GF-D8 (cell line): ENCODE measurements around the gene TMC4.
"Not testable (repeated sequence)": the region's sequence is repeated elsewhere in the genome, so short reads cannot be mapped to it uniquely, and the experiment has no call there.

ENCODE experiments used
- DNase-seq: peaks from one replicate; lab custom pipeline; 2025; lab: John Stamatoyannopoulos, UW

The TMC4 gene

GRCh38 chr19:54179262-54179852, 6.4 kb upstream of the TMC4 start:
- no peak for DNase-seq

DNA sequence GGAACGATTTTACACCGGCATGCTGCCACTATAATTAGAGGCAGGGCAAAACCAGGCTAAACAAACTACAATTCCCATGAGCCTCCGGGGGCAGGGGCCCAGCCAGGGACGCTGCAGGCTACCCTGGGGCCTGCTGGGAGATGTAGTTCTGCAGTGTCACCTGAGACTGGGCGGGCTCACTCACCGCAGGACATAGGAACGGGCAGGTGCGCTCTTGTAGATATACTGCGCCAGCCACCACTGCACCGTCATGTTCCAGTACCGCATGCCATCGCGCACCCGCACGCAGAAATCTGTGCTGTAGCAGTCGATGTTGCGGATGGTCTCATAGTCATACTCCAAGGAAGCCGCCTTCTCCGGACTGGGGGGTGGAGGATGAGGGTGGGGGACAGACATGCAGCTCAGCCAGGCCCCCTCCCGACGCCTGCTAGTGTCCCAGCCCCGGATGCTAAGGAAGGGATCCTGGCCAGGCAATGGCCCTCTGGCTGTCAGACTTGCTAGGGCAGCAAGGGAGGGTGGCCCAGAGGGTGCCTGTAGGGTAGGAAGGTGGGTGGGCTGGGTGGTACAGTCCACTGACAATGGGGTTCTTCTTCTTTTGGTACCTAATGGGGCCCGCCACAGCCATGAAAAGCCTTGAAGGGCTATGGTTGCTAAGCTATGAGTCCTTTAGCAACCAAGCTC, 5.8 kb upstream of the TMC4 start:
- DNase-seq, result no peak

DNA sequence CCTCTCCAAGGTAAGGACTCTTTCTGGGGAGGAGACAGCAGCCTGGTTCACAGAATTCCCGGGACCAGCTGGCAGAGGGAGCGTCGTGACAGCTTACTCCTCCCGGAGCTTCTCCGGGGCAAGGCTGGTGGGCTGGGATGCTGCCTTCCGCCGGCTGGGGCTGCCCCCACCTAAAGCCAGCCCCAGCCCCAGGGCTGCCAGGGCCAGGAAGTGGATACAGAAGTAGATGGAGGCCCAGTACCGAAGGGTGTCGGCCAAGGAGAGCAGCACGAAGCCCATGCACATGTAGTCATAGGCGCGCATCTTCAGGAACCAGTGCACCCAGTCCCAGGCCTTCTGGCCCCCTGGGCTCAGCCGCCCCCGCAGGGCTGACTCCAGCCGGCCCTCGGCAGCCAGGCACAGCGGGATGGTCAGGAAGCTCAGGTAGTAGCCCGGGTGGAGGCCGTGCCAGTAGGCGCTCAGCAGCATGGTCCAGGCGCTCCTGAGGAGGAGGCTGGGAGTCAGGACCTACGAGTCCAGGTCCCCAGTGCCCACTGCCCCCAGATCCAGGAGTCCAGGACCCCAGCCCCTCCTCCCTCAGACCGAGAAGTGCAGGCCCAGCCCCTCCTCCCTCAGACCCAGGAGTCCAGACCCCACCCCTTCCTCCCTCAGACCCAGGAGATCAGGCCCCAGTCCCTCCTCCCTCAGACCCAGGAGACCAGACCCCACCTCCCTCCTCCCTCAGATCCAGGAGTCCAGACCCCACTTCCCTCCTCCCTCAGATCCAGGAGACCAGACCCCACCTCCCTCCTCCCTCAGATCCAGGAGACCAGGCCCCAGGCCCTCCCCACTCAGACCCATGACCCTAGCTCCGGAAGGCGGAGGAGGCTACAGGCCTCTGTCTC, 1.2 kb upstream of the TMC4 start:
- DNase-seq, result no peak

- no peak for DNase-seq
Measured at GRCh38 chr19:54173359-54173699, 369 bp upstream of the TMC4 start.

GRCh38 chr19:54171736-54172431, 1.1 kb downstream of the TMC4 start:
- not testable (repeated sequence) for DNase-seq

GRCh38 chr19:54169149-54169740, 3.7 kb downstream of the TMC4 start:
- no peak for DNase-seq

DNA sequence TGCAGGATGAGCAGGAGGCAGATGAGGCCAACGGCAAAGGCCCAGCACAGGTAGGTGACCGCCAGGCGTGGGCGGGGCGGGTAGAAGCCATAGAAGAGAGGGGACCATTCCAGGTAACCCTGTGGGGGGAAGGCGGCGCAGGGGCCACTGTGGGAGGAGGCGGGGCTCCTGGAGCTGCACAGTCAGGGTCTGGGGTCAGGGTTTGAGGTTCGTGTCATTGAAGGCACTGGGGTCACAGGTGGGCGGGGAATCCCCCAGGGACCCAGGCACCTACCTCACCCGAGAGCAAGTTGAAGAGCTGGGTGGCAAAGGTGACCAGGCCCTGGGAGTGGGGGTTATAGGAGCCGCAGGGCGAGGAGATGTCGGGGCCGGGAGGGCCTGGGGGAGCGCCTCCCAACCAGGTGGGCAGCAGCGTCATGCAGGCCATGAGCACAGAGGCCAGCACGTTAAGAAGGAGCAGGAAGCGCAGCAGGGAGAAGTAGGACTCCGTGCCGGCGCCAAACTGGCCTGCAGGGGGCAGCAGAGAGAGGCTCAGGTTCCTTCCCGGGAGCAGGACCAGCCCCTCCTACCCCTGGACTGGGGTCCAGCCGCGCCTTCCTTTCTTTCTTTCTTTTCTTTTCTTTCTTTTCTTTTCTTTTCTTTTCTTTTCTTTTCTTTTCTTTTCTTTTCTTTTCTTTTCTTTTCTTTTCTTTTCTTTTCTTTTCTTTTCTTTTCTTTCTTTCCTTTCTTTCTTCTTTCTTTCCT, 4.6 kb downstream of the TMC4 start:
- peak; percentile 49 for DNase-seq

DNA sequence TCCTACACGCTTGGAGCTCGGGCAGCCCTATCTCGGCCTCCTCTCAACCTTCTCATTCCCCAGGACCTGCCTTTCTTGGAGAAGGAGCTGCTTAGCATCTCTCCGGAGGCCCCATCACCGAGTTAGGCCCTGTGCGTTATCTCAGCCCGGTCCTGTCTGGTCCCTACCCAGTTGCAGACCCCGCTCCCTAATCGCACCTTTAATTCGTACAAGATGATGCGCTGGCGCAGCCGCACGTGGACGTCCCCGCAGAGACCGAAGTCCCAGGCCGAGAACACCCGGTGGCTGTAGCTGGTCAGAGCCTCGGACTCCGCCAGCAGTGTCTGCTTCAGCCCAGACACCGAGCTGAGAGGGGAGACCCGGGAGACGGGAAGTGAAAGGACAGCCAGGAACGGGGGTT, 7.7 kb downstream of the TMC4 start:
- DNase-seq, result no peak

- DNase-seq, result no peak
Measured at GRCh38 chr19:54164369-54165068, 8.4 kb downstream of the TMC4 start.

DNA sequence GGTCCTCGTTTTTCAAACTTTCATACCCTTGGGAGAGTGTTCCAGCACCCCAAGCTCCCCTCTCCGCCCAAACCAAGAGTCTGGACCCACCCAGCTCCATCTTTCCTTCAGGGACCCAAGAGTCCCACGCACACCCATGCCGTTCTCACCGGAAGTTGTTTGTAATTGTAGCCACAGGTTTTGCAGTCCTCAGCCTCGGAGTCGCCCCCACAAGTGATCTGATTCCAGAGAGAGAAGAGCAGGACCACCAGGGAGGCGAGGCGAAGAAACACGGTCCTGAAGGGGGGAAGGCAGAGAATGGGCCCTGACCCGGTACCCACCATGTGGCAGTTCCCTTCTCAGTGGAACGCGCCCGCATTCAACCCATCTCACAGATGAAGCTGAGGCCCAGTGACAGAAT, 10.1 kb downstream of the TMC4 start:
- no peak for DNase-seq

DNA sequence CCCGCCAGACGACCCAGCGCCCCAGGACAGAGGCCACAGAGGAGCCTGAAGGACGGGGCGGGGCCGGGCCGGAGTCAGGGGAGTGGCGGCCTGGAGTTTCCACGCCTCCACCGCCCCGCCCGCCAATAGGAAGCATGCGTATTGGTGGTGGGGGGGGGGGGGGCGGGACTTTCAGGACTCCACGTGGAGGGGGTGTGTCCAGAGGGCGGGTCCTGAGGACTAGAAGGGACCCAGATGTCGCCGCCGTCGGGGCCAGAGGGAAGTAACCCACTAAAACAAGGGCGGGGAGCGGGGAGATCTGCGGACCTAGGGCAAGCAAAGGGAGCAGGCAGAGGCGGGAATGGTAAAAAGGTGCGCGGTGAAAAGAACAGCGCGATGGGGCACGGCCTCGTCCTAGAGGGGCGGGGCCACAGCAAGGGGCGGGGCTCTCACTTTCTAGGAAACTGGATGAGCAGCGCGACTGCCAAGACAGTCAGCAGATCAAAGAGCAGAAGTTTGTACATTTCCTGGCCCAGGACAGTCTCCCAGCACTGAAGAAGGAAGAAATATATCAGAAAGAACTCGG, 10.6 kb downstream of the TMC4 start:
- DNase-seq, result peak; percentile 62

DNA sequence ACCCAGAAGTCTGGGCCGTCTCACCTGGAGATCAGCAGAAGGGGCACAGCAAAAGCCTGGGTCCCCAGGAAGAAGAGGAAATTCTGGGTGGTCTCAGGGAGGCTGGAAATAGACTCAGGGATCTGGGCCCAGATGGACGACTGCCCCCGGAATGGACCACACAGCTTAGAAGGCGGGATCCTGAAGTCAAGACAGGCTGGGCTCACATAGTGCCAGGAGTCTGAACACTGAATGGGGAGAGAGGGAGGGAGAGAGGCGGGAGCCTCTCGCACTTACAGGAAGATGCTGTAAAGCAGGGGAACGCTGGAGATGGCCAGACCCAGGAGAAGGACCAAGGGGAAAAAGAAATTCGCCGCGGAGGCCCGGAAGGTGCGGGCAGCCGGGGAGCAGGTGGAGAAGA, 12.1 kb downstream of the TMC4 start:
- no peak for DNase-seq

DNA sequence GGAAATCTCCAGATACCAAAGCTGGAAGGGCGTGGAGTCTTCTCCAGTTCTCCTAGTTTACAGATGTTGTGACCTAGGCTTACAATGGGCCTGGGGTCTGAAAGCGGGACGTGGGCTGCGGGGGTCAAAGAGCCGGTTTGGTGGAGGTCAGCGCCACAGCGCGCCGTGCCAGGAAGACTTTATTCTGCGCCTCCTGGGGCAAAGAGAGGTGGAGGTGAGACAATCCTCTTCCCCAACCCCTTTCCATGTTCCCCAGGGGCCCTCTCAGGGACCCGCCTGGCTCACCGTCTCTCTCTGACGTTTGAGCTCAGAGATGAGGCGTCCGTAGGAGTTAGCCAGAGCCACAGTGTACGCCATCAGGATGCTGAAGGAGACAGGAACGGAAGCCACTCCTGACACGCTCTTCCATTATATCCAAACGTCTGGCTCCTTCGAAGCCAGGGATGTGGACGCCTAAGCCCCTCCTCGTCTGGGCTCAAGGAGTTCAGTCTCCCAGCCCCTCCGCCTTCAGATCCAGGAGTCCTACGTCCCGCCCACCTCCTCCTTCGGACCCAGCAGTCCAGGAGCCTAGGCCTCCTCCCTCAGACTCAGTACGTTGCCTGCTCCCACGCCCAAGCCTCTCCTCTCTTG, 12.7 kb downstream of the TMC4 start:
- DNase-seq, result no peak

DNA sequence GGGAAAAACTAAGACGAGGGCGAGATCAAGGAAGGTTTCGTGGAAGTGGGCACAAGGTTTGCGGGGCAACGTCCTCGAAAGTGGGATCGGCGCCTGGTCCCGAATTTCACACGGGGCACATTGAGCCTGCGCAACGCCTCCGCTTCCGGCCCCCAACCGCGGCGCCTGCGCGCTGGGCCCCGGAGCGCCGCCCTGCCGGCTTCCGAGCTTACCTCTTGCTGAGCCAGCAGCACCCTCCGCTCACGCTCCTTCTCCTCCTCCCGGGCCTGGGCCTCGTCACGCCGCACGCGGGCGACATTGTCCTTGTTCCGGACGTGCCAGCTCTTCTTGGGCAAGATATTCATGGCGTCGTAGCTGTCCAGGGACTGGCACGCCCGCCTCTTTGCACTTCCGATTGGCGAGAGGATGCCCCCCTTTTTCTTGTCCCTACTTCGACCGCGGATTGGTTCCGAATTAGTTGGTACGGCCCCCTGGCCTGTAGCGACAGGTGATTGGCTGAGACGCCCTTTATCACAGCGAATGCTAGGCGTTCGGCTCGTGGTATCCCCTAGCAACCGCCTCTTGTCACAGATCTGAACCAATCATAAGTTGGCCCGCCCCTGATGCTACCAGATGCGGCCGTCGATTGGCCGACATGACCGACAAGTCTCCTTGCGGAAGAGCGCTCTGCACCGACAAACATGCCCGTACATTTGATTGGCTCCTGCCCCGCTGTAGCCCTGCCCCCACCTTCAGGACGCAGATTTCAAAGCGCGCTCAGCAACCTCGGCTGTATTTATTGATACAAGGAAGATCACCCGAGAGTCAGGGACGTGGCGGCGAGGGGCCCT, 13.4 kb downstream of the TMC4 start, which contains the start of gene LENG1:
LENG1 (minus strand) TSS at position 370 of the 830 bp plus-strand sequence; CDS start at position 344, 26 bp downstream.
- peak; percentile 100 for DNase-seq

GRCh38 chr19:54158812-54159351, 14.1 kb downstream of the TMC4 start:
- no peak for DNase-seq

- no peak for DNase-seq
Measured at GRCh38 chr19:54156953-54157352, 16.0 kb downstream of the TMC4 start.

GRCh38 chr19:54156490-54156889, 16.5 kb downstream of the TMC4 start:
- DNase-seq, result no peak

DNA sequence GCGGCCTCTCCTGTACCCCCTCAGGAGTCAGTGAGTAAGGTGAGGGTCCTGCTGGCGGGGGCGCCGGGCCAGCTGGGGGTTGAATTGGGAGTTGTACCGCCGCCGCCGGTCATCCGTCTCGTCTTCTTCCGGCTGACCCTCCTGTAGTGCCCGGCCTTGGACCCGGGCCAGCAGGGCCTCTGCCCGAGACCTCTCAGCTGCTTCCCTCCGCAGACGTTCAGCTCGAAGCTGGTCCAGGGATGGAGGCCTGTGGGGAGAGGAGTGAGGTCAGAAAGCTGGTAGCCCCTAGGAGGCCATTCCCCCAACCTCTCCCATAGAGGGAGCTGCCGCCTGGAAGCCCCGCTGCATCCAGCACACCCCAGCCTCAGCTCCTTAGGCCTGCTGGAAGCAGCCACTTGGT, 17.3 kb downstream of the TMC4 start:
- DNase-seq, result no peak
